OCI-M2 (cell line): ENCODE results near the gene RAB40B.

Source experiments
- DNase-seq: peaks from one replicate; lab custom pipeline; 2025; ENCODE audit not compliant: unreplicated experiment; lab: John Stamatoyannopoulos, UW

Gene RAB40B

DNA sequence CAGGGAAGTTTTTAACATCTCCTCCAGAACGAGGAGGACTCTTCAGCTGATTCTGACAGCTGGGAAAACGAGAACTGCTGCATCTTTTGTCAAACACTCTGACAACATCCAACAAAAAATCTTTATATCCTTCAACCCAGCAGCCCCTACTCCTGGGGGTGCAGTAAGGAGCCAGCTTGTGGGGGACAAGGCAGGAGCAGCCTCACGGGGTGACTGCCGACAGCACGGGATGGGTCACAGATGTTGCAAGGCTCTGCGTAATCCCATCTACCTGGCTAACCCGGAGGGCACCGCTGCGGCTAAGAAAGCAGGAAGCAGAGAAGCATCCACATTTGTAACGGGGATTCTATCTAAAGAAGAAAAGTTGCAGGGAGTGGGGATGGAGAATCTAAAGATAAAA lies 78.9 kb downstream of the RAB40B start:
- DNase-seq: no peak

DNA sequence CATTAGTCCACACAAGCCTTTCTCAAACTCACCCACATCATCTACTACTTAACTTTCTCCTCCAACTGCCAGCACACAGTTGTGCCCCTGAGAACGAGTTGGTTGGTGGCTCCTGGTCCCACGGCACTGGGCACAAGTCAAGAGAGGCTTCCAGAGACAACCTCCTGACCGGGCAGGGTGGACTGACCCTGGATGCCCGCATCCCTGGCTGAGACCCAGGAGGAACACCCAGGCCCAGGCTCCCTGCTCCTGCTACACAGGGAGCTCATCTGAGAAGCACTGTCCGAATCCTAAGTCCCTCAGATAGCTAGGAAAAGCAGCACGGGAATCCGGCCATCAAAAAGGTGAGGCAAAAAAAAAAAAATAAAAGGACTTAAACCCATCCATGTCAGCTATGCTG lies 79.3 kb downstream of the RAB40B start:
- no peak for DNase-seq

DNA sequence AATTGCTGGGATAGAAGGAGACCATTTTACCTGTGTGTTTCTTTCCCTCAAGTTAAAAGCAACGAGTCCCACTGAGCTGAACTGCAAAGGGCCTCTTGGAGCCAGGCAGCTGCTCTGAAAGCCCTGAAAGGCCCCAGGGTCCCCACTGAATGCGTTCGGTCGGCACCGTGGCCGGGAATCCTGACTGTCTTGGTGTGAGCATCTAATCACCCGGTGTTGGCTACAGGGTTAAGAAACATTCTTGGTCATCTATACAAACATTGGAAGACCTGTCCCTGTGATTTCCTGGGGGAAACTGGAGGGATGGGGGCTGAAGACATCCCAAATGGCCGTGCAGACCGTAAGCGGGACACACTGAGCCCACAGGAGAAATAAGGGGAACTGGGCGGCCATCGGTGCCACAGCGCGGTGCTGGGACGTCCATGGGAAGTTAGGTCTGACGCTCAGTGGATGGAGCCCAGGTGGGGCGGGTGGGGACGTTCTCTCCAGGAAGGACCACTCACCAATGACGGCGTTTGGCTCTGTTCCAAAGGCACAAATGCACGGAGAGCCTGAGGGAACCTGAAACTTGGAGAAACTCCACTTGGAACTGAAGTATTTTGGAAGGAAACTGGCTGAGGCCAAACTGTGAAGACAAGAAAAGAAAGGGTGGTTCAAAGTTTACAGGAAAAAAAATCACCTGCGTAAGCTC lies 82.3 kb downstream of the RAB40B start:
- DNase-seq: no peak

DNA sequence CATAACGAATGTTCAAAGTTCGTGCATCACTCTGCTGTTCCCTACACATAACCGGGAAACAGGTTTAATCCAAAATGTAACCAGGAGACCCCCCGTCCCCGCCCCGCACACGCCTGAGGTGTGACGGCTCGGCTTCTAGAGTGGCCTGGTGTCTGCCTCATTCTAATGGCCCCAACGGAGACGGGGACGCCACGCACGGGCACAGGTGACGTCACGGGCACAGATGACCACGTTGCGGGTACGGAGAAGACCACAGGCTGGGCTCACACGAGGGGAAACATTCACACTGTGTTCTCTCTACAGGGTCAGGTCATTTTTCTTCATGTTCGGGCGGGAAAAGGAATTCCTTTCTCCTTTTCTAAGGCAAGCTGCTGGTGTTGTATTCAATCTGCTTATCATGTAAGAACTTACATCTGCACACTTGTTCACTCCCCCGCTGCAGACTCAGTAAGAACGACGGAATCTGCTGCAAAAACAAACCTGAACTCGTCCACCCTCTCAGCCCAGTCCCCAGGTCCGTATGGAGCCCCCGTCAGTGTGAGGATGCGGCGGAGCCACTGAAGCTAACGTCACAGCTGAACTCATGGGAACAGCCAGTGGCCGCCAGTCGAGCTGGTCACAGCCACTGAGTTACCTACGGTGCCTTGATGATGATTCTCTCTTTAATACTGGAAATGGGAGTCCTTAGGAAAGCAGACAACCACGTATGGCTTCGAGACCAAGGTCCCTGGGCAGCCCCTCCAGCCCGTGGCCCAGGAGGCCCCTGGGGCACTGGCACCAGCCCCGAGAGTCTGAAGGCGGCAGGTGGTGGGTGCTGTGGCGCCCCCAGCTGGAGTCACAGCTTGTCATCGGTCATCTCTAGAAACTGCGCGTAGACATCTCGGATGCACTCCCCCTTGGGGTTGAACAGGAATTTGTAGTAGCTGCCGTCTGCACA lies 83.1 kb downstream of the RAB40B start:
- no peak for DNase-seq

DNA sequence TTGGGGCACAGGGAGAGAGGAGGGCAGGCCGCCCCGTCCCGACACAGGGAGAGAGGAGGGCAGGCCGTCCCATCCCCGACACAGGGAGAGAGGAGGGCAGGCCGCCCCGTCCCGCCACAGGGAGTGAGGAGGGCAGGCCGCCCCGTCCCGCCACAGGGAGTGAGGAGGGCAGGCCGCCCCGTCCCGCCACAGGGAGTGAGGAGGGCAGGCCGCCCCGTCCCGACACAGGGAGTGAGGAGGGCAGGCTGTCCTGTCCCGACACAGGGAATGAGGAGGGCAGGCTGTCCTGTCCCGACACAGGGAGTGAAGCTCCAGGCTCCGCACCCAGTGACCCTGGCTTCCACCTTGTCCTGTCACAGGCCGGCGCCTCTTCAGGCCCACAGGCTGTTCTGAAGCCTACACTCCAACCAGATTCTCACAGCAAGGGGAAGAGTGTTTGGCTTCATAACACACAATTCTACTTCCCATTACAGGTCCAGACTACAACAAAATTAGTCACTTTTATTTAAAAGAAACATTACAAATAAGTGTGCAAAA lies 84.3 kb downstream of the RAB40B start:
- no peak for DNase-seq

DNA sequence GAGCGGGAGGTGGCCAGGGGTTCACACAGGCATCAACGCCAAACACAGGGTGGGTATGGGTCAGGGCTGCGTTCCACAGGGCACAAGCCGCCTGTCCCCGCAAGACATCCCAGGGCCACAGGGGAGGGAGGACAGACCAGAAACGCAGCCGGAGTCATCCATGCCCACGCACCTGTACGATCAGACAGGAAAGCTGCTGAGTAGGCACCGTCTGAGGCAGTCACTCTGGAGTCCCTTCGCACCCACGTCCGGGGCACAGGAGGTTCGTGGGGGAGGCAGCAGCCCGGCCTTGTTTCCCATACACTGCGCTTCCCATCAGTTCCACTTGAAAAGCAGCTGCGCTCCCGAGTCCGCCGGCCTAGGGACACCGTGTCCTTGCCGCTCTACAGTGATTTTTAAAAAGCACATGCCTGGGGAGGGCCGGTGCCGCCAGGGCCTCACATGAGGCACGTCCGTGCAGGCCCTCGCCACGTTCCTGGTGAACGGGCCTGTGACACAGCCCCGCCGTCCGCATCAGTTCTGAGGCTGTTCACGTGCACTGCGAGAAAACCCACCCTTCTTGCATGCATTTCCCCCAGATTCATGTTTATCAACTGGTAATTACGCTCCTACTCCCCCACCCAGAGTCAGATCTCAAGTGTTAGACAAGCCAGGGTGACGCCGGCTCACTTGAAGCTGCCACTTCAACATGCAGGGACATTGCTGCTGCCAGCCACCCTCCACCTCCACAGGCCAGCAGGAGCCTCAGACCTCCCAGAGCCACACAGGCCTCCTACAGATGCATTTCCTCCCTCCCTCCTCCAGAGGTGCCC lies 85.0 kb downstream of the RAB40B start:
- DNase-seq: no peak

DNA sequence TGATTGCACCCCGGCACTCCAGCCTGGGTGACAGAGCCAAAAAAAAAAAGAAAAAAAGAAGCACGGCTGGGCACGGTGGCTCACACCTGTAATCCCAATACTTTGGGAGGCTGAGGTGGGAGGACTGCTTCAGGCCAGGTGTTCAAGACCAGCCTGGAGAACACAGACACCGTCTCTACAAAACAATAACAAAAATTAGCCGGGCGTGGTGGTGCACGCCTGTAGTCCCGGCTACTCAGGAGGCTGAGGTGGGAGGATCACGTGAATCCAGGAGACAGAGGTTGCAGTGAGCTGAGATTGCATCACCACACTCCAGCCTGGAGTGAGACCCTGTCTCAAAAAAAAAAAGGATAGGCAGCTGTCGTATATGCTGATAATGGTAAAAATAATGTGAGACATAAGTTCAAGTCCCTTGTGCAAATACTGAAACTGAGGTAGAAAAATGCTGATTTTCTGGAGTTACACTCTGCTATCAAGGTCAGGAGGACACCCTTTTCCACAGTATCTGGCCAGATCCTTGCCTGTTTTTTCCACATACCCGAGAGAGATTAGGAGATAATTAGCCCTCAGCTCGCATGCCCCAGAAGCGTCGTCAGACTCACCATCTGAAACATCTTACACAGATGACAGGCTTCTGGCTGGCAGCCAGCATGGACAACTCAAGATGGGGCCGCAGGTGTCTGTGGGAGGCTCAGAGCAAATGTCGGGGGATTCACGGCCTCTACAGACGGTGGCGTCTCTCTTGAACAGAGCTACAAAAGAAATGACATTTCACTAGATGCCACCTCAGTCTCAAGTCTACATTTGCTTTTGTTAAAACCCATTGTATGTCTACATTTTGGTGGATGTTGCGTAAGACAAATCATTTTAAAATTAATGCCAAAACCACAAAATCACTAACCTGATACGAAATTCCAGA lies 87.1 kb downstream of the RAB40B start:
- no peak for DNase-seq

DNA sequence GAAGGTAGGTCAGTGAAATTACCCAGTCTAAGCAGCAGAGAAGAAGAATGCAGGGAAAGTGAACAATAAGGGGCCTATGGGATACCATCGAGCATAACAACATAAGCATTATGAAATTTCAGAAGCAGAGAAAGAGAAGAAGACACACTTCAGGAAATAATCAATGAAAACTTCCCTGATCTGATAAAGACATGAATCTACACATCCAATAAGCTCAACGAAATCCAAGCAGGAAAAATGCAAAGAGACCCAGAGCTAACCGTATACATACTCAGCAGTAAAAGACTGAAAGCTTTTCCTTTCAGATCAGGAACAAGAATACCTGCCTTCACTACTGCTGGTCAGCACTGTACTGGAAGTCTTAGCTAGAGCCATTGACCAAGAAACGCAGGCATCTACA lies 88.8 kb downstream of the RAB40B start:
- no peak for DNase-seq

DNA sequence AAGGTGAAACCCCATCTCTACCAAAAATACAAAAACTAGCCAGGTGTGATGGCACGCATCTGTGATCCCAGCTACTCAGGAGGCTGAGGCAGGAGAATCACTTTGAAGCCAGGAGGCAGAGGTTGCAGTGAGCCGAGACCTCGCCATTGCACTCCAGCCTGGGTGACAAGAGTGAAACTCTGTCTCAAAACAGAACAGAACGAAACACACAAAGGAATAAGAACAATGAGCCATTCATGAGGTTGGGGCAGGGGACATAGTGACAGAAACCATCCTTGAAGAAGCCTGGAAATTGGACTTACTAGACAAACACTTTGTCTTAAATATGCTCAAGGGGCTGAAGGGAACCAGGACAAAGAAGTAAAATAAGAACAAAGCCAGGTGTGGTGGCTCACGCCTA lies 89.7 kb downstream of the RAB40B start:
- no peak for DNase-seq

DNA sequence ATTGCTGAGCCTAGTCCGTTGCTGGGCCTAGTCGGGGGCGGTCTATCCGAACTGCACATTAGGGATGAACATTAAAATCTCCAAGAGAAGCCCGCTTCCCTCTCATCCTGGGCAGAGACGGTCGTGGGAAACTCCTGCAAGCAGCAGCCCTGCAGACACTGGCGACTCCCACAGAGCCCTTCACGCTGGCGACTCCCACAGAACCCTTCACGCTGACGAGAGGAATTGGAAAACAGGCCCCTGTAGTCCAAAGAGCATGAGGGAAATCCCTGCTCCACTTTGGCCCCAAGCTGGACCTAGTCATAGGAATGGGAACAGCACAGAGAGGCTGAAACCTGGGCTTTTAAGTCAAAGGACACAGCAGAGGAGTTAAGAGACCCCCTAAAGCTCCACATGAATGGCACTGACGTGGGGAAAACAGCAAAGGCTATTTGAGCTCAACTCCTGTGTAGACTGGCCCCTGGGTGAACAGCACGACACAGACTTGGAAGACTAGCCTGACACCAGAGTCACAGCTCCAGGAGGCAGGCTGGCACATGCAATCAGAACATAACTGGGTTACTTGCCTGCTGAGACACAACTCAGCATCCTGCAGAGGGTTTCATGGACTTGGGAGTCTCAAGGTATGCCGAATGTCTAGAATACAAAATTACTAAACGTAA lies 92.4 kb downstream of the RAB40B start:
- no peak for DNase-seq
